Measurements from ENCODE around the gene SAMD3. TPM values are rescaled to one million over a fixed set of nuclear protein-coding genes. Genes with fewer than 3 reads are reported as not detected.

Gene SAMD3
- total RNA-seq, 1 experiment from 2014 or later = 7.5 TPM

- no peak for TF ChIP-seq ZNF274 (IDR thresholded peaks at IDR 0.05; ENCODE audit: low read depth, low read length)
Measured at GRCh38 chr6:130163266-130163665, 59.5 kb downstream of the SAMD3 start (continued).

- H3K79me2 ChIP-seq (ENCODE audit: insufficient read depth, low read length) = no peaks in the 10 kb centered on the region
- H3K27me3 ChIP-seq (ENCODE audit: insufficient read depth, low read length) = no peaks in the 10 kb centered on the region
- RAD21 ChIA-PET (ENCODE audit: low non-redundant PET in 1 of 2, low total read pairs in 2 of 2, uncharacterized antibody in 2 of 2, unreplicated experiment in 2 of 2) = no interaction called here
- no peaks in the 10 kb centered on the region for H3K9me2 ChIP-seq (ENCODE audit: insufficient read depth)
- H3K4me1 ChIP-seq (ENCODE audit: control insufficient read depth in 1 of 2, insufficient read depth in 2 of 2, low read length in 2 of 2) = no peaks in the 10 kb centered on the region
- no peak overlapping the region for H3K4me3 ChIP-seq (replicated peaks in 1 of 2; ENCODE audit: low read depth in 1 of 2, low read length in 2 of 2)
- POLR2A ChIA-PET = no interaction called here
- no TSS peak for BruUV-seq (replicated peaks)
- ATAC-seq = no peak
- H3K9me3 ChIP-seq (ENCODE audit: control insufficient read depth in 1 of 2, insufficient read depth in 1 of 2, low read depth in 1 of 2, low read length in 2 of 2) = no peaks in the 10 kb centered on the region
- H3K4me2 ChIP-seq (ENCODE audit: low read length) = no peak overlapping the region
- no peak for DNase-seq (ENCODE audit: low read depth, low spot score)
- no peaks in the 10 kb centered on the region for H3K36me3 ChIP-seq (ENCODE audit: control insufficient read depth in 1 of 2, insufficient read depth in 2 of 2, low read length in 2 of 2)
- H2AFZ ChIP-seq (ENCODE audit: low read depth, low read length, poor library complexity, severe bottlenecking) = no peak overlapping the region
- TF ChIP-seq YY1 (IDR thresholded peaks at IDR 0.05; ENCODE audit: extremely low read depth, insufficient replicate concordance, low read depth, low read length) = no peak
- no peak for TF ChIP-seq FOSL1 (IDR thresholded peaks at IDR 0.05; ENCODE audit: low read depth)
- TF ChIP-seq CBX3 (IDR thresholded peaks at IDR 0.05; ENCODE audit: low read depth) = no peak
- TF ChIP-seq SIN3A (IDR thresholded peaks at IDR 0.05; ENCODE audit: low read depth) = no peak
- no peak overlapping the region for H3K9ac ChIP-seq (ENCODE audit: low read length)
- CTCF ChIA-PET = no interaction called here
- H3K27ac ChIP-seq (ENCODE audit: low read depth, low read length) = no peak overlapping the region
- no peaks in the 10 kb centered on the region for H4K20me1 ChIP-seq (ENCODE audit: insufficient read depth)
- intact Hi-C loops (cut with micrococcal nuclease) = no loop called here
Measured at GRCh38 chr6:130162421-130162820, 60.3 kb downstream of the SAMD3 start.

- no TSS peak for BruUV-seq (replicated peaks)
- Histone ChIP-seq H3K4me1 (ENCODE audit: control insufficient read depth in 1 of 2, insufficient read depth in 2 of 2, low read length in 2 of 2) (no peaks in the 10 kb centered on the region), H3K4me2 (ENCODE audit: low read length) (no peak overlapping the region), H3K9me3 (ENCODE audit: control insufficient read depth in 1 of 2, insufficient read depth in 1 of 2, low read depth in 1 of 2, low read length in 2 of 2) (no peaks in the 10 kb centered on the region), H3K79me2 (ENCODE audit: insufficient read depth, low read length) (no peaks in the 10 kb centered on the region), H3K9ac (ENCODE audit: low read length) (no peak overlapping the region), H3K4me3 (replicated peaks in 1 of 2; ENCODE audit: low read depth in 1 of 2, low read length in 2 of 2) (no peak overlapping the region), H3K36me3 (ENCODE audit: control insufficient read depth in 1 of 2, insufficient read depth in 2 of 2, low read length in 2 of 2) (no peaks in the 10 kb centered on the region), H3K9me2 (ENCODE audit: insufficient read depth) (no peaks in the 10 kb centered on the region), H4K20me1 (ENCODE audit: insufficient read depth) (no peaks in the 10 kb centered on the region), H3K27ac (ENCODE audit: low read depth, low read length) (no peak overlapping the region), H3K27me3 (ENCODE audit: insufficient read depth, low read length) (no peaks in the 10 kb centered on the region), H2AFZ (ENCODE audit: low read depth, low read length, poor library complexity, severe bottlenecking) (no peak overlapping the region)
- ChIA-PET CTCF (no interaction called here), RAD21 (ENCODE audit: low non-redundant PET in 1 of 2, low total read pairs in 2 of 2, uncharacterized antibody in 2 of 2, unreplicated experiment in 2 of 2) (no interaction called here), POLR2A (no interaction called here)
- DNase-seq (ENCODE audit: low read depth, low spot score) (no peak), ATAC-seq (no peak)
- intact Hi-C loops (cut with micrococcal nuclease) = no loop called here
- TF ChIP-seq POLR2A (IDR thresholded peaks at IDR 0.05; ENCODE audit: borderline replicate concordance, extremely low read depth, insufficient read depth, insufficient read length) (no peak), CBX3 (IDR thresholded peaks at IDR 0.05; ENCODE audit: low read depth) (no peak), REST (IDR thresholded peaks at IDR 0.05; ENCODE audit: low read depth) (no peak), SIN3A (IDR thresholded peaks at IDR 0.05; ENCODE audit: low read depth) (no peak), POLR2AphosphoS5 (IDR thresholded peaks at IDR 0.05; ENCODE audit: low read depth, low read length) (no peak), ZFX (IDR thresholded peaks at IDR 0.05) (no peak), CEBPB (IDR thresholded peaks at IDR 0.05; ENCODE audit: low read depth) (no peak), ELF1 (IDR thresholded peaks at IDR 0.05; ENCODE audit: borderline replicate concordance, low read depth) (no peak), ZNF274 (IDR thresholded peaks at IDR 0.05; ENCODE audit: low read depth, low read length) (no peak), ATF3 (IDR thresholded peaks at IDR 0.05) (no peak), ZBTB33 (IDR thresholded peaks at IDR 0.05; ENCODE audit: extremely low read depth, insufficient replicate concordance, low read length) (no peak)
Measured at GRCh38 chr6:130161683-130162404, 60.9 kb downstream of the SAMD3 start.

All from HCT116 (cell line).